Neural progenitor cell (in vitro differentiated cells): ENCODE data around the gene MIGA1. TPM values are rescaled to one million over a fixed set of nuclear protein-coding genes. Genes with fewer than 3 reads are reported as not detected.

Experiments used
- DNase-seq: peaks from one replicate; pipeline ENCODE4 v3.0.0-alpha.2; 2016; ENCODE audit warnings: low spot score
- H2AFZ ChIP-seq: fragments of 200-600 bp; sonication (generic); replicated peaks from 2 replicates; pipeline ENCODE4 v1.6.1; 2016; ENCODE audit warnings: antibody characterized with exemption
- H3F3A ChIP-seq: fragments of 200-600 bp; sonication (generic); 2 replicates; pipeline ENCODE4 v1.6.1; 2016; ENCODE audit warnings: antibody characterized with exemption, low read depth
- H3K27ac ChIP-seq: fragments of 200-600 bp; sonication (generic); 2 replicates; pipeline ENCODE4 v1.5.1; 2016; ENCODE audit warnings: mild to moderate bottlenecking
- H3K27me3 ChIP-seq: fragments of 200-600 bp; sonication (generic); 2 replicates; pipeline ENCODE4 v1.6.1; 2016; ENCODE audit warnings: mild to moderate bottlenecking, moderate library complexity
- H3K36me3 ChIP-seq: fragments of 200-600 bp; sonication (generic); 2 replicates; pipeline ENCODE4 v1.5.1; 2016
- H3K4me1 ChIP-seq: fragments of 200-600 bp; sonication (generic); 2 replicates; pipeline ENCODE4 v1.6.1; 2016; ENCODE audit warnings: mixed run types
- H3K4me2 ChIP-seq: fragments of 200-600 bp; sonication (generic); 2 replicates; pipeline ENCODE4 v1.6.1; 2016
- H3K4me3 ChIP-seq: fragments of 200-600 bp; sonication (generic); 2 replicates; pipeline ENCODE4 v1.5.1; 2016
- H3K79me2 ChIP-seq: fragments of 200-600 bp; sonication (generic); 2 replicates; pipeline ENCODE4 v1.6.1; 2016; ENCODE audit warnings: low read depth
- H3K9ac ChIP-seq: fragments of 200-600 bp; sonication (generic); 2 replicates; pipeline ENCODE4 v1.6.1; 2016
- H3K9me3 ChIP-seq: fragments of 200-600 bp; sonication (generic); 2 replicates; pipeline ENCODE4 v1.5.1; 2016; ENCODE audit warnings: low read depth
- H4K20me1 ChIP-seq: fragments of 200-600 bp; sonication (generic); 2 replicates; pipeline ENCODE4 v1.6.1; 2016; ENCODE audit warnings: low read depth
- H3K27ac Mint-ChIP-seq: 3 replicates; pipeline ENCODE4 v1.8.0; 2021; ENCODE audit warnings: mixed read lengths
- H3K27me3 Mint-ChIP-seq: 2 replicates; pipeline ENCODE4 v1.8.0; 2022; ENCODE audit warnings: low read depth, mild to moderate bottlenecking, inconsistent platforms, moderate library complexity, mixed read lengths; ENCODE audit not compliant: insufficient read depth
- H3K36me3 Mint-ChIP-seq: 3 replicates; pipeline ENCODE4 v1.8.0; 2021; ENCODE audit warnings: mixed read lengths
- H3K4me1 Mint-ChIP-seq: 3 replicates; pipeline ENCODE4 v1.8.0; 2021; ENCODE audit warnings: mixed read lengths
- H3K4me3 Mint-ChIP-seq: 3 replicates; pipeline ENCODE4 v1.8.0; 2021; ENCODE audit warnings: mild to moderate bottlenecking, moderate library complexity, mixed read lengths
- H3K9me3 Mint-ChIP-seq: 3 replicates; pipeline ENCODE4 v1.8.0; 2020; ENCODE audit warnings: mixed read lengths
- CTCF ChIP-seq: fragments of 200-600 bp; sonication (generic); IDR thresholded peaks from 2 replicates; pipeline ENCODE4 v1.5.1; 2017; ENCODE audit warnings: antibody characterized with exemption, mild to moderate bottlenecking
- EZH2 ChIP-seq: fragments of 200-600 bp; sonication (generic); IDR thresholded peaks from 2 replicates; pipeline ENCODE4 v1.6.1; 2017; ENCODE audit warnings: antibody characterized with exemption, mild to moderate bottlenecking, moderate library complexity
- EZH2phosphoT487 ChIP-seq: fragments of 200-600 bp; sonication (generic); IDR thresholded peaks from 2 replicates; pipeline ENCODE4 v1.6.1; 2017; ENCODE audit warnings: antibody characterized with exemption
- total RNA-seq: library from RNA; depleted of rRNA; stranded (reverse); fragments of >200 nt; gene quantifications from 2 replicates; pipeline ENCODE4 v1.2.3, GENCODE V29; 2015; ENCODE audit warnings: low replicate concordance

The MIGA1 gene
- total RNA-seq, 1 donor from 2014 or later = 12.6 TPM

DNA sequence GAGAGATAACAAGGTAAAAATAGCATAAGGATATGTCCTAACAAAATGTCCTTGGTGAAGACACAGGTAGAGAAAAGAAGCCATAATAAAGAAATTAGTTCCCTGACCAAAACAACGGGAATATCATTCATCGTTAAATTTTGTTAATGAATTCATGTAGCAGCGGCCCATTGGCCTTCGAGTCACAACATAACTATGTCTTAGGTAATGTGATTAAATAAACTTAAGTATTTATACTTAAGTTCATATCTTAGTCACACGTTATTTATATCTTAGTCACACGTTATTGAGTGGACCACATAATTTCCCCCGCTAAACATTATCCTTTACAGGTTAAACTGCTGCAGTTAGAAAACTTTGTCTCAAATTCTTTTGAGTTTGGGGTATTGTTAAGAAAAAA is 110.2 kb downstream of the MIGA1 start:
- Mint-ChIP-seq H3K4me1 (peaks cover 9% of the 10 kb centered on the region), H3K9me3 (no peaks in the 10 kb centered on the region), H3K4me3 (peak overlapping the region; percentile 91), H3K27me3 (peaks cover 2% of the 10 kb centered on the region), H3K27ac (no peak overlapping the region), H3K36me3 (peaks cover 4% of the 10 kb centered on the region)
- H3K36me3 ChIP-seq = no peaks in the 10 kb centered on the region
- H3K79me2 ChIP-seq = no peaks in the 10 kb centered on the region
- H3K4me2 ChIP-seq = peak overlapping the region; percentile 78
- peaks cover 11% of the 10 kb centered on the region for H3F3A ChIP-seq
- H3K27me3 ChIP-seq = no peaks in the 10 kb centered on the region
- DNase-seq = no peak
- no peaks in the 10 kb centered on the region for H4K20me1 ChIP-seq
- peak overlapping the region; percentile 91 for H2AFZ ChIP-seq
- peak overlapping the region; percentile 74 for H3K4me3 ChIP-seq
- H3K9ac ChIP-seq = no peak overlapping the region
- H3K27ac ChIP-seq = no peak overlapping the region
- H3K9me3 ChIP-seq = no peaks in the 10 kb centered on the region
- TF ChIP-seq EZH2phosphoT487 (no peak), CTCF (no peak), EZH2 (no peak)
- peaks cover 4% of the 10 kb centered on the region for H3K4me1 ChIP-seq

GRCh38 chr1:77891200-77891599 is 111.8 kb downstream of the MIGA1 start:
- DNase-seq = no peak
- Histone ChIP-seq H2AFZ (no peak overlapping the region), H3K36me3 (no peaks in the 10 kb centered on the region), H4K20me1 (no peaks in the 10 kb centered on the region), H3K27ac (no peak overlapping the region), H3K9me3 (no peaks in the 10 kb centered on the region), H3F3A (peaks cover 11% of the 10 kb centered on the region), H3K4me1 (peaks cover 4% of the 10 kb centered on the region), H3K4me3 (no peak overlapping the region), H3K4me2 (no peak overlapping the region), H3K9ac (no peak overlapping the region), H3K27me3 (no peaks in the 10 kb centered on the region), H3K79me2 (no peaks in the 10 kb centered on the region)
- H3K4me1 Mint-ChIP-seq = peaks cover 9% of the 10 kb centered on the region
- no peak for TF ChIP-seq EZH2
- TF ChIP-seq EZH2phosphoT487 = no peak
- no peak for TF ChIP-seq CTCF
- peaks cover 5% of the 10 kb centered on the region for H3K36me3 Mint-ChIP-seq
- peaks cover 2% of the 10 kb centered on the region for H3K27me3 Mint-ChIP-seq
- H3K27ac Mint-ChIP-seq = no peak overlapping the region
- H3K4me3 Mint-ChIP-seq = no peak overlapping the region
- H3K9me3 Mint-ChIP-seq = no peaks in the 10 kb centered on the region

DNA sequence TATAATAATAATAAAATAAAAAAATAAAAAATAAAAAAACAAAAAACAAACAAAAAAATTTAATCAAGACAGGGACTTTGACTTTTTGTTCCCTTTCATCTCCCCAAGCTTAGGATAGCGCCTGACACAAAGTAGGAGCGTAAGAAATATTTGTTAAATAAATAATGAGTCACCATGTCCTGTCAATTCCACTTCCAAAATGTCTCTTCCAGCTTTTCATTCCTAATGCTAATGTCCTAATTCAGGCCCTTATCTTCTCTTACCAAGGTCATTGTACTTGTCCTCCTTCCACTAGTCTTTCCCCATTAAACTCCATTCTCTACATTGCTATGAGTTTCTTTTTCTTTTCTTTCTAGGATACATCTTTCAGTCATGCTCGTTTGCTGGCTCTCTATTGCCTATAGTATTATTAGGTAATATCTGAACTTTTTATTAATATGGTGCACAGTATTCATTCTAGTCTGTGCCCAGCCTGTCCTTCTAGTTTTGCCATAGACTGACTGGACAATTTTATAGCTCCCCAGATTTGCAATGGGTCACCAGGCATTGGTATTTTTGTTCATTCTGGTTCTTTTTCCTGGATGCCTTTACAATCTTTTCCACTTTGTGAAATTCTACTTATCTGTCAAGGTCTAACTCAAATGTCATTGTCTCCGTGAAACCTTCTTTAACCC is 120.3 kb downstream of the MIGA1 start:
- Histone ChIP-seq H3K4me3 (no peak overlapping the region), H3K36me3 (no peaks in the 10 kb centered on the region), H3K9me3 (no peaks in the 10 kb centered on the region), H3F3A (no peaks in the 10 kb centered on the region), H2AFZ (no peak overlapping the region), H3K4me1 (no peaks in the 10 kb centered on the region), H3K27me3 (no peaks in the 10 kb centered on the region), H3K27ac (no peak overlapping the region), H3K4me2 (no peak overlapping the region), H3K9ac (no peak overlapping the region), H4K20me1 (no peaks in the 10 kb centered on the region), H3K79me2 (no peaks in the 10 kb centered on the region)
- no peaks in the 10 kb centered on the region for H3K4me1 Mint-ChIP-seq
- H3K9me3 Mint-ChIP-seq = no peaks in the 10 kb centered on the region
- no peak overlapping the region for H3K27ac Mint-ChIP-seq
- H3K4me3 Mint-ChIP-seq = no peak overlapping the region
- H3K36me3 Mint-ChIP-seq = peaks cover 2% of the 10 kb centered on the region
- no peak for DNase-seq
- no peaks in the 10 kb centered on the region for H3K27me3 Mint-ChIP-seq
- TF ChIP-seq EZH2phosphoT487 = no peak
- no peak for TF ChIP-seq CTCF
- no peak for TF ChIP-seq EZH2
